HG03432 (cell line): Measurements from ENCODE around the gene TMEM63C.
"Not testable (repeated sequence)": the region's sequence is repeated elsewhere in the genome, so short reads cannot be mapped to it uniquely, and the experiment has no call there.

Experiments
- ATAC-seq: cut with Tn5 transposase; IDR thresholded peaks from one replicate; pipeline ENCODE4 v1.9.1; 2021; ENCODE audit warnings: mild to moderate bottlenecking, moderate library complexity; ENCODE audit not compliant: unreplicated experiment

Gene TMEM63C

DNA sequence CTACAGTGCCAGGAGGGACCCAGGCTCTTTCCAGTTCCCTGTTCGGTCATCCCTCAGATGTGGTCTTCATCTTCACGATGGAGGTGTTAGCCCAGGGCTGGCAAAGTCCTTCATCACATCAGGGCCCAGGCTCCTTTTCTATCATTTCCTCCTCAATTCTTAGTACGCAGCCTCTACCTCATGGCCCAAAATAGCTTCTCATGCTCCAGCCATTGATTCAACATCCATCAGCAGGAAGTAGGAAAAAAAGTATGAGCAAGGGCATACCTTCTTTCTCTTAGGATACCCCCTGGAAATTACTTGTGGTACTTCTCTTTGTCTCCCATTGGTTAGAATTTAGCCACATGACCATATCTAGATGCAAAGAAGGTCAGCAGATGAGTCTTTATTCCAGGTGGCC is 27.8 kb upstream of the TMEM63C start:
- ATAC-seq = no peak

DNA sequence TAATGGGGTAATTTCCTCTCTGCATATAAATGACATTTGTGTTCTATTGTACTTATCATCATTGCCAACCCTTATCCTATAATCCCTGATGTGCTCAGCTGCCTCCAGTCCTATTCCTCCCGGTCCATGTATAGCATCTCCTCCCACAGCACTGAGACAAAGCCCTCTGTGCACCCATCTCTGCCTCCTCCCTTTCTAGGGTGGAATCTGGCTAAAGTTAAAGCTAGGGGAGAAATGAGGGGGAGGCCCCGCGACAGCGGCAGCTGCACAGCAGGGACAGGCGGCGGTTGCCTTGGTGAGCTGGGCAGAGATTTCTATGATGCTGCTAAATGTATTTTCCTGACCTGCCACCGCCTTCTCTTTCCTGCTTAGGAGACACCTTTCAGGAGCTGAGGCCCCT is 27.2 kb upstream of the TMEM63C start:
- no peak for ATAC-seq

DNA sequence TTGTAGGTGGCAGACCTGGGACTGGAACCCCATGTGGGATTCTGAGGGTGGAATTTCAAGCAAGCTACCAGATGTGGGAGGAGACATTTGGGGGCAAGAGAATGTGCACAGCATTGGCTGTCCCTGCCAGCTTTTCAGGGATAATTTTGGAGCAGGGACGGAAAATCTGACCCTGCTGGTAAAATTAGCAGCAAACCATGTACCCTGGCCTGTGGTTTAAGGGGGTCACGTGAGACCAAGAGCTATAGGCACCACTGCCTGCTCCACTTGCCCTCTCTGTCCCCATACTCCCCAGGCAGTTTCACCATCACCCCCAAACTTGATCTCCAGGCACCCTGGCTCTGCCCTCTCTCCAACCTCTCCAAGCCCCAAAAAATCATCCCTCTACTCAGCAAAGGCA is 26.5 kb upstream of the TMEM63C start:
- no peak for ATAC-seq

DNA sequence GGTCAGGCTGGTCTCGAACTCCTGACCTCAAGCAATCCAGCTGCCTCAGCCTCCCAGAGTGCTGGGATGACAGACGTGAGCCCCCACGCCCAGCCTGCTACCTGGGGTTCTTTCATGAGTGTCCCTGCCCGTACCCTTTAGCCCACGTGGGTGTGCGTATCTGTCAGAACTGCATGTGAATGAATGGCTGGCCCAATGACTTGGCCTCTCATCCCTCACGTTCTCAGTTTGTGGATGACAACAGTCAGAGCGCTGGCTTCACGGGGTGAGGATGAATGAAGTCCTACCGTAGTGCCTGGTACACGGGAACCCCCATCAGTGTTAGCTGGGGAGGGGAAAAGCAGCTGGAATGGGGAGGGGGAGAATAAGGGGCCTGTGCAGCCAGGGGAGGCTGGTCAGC is 23.9 kb upstream of the TMEM63C start:
- no peak for ATAC-seq

DNA sequence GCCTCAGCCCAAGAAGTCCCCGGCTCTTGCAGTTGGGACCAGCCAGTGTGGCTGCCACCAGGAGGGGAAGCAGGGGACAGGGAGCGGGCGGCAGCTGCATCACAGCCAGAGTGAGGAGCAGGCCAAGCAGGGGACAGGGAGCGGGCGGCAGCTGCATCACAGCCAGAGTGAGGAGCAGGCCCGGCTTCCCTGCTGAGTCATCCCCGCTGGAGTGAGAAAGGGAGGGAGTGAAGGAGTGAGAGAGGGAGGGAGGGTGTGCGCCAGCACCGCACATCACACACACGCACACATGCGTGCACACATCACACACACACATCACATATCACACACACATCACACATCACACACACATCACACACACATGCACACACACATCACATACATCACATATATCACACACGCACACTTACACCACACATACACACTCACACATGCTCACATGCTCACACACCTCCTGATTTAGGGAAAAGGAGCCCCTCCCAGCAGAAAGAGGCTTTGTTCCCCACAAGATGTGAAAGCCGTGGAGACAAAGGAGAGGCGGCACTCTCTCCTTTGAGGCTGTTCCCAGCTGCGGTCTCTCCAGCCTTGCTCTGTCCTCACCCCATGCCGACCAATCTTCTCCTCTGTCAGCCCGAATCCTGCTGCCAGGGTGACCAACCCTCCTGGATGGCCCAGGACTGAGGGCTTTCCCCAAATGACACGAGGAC is 23.3 kb upstream of the TMEM63C start:
- no peak for ATAC-seq

DNA sequence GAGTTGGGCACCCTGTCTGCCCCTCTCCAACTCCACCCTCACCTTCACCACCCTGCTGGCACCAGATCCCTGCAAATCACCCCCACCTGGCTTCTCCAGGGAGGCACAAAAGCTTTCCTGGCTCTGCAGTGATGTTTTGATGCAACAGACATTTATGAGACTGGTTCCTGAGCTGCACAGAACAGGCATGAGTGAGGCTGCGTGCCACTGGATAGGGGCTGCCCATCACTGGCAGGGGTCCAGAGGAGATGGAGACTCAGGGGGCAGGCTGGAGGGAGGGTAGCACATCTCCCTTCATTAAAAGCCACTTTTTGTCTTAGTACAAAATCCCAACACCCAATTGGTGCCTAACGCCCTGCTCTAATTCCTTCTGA is 22.7 kb upstream of the TMEM63C start:
- ATAC-seq = no peak

DNA sequence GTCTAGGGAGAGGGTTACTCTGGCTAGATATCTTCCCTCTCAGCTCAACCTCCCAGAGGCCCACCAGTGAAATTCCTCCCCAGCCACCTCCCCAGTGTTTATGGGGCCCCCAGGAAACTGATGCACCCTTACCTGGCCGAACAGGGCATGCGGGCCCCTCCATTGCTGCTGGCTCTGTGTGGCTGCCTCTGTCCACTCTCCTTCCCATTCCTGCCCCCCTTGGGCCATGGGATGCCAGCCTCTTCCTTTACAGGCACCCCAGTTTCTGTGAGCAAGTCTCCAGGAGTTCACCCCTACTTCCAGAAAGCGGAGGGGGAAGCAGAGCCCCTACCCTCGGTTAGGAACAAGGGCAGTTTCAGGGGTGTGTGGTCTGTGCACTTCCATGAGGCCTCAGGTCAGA is 20.6 kb upstream of the TMEM63C start:
- no peak for ATAC-seq

DNA sequence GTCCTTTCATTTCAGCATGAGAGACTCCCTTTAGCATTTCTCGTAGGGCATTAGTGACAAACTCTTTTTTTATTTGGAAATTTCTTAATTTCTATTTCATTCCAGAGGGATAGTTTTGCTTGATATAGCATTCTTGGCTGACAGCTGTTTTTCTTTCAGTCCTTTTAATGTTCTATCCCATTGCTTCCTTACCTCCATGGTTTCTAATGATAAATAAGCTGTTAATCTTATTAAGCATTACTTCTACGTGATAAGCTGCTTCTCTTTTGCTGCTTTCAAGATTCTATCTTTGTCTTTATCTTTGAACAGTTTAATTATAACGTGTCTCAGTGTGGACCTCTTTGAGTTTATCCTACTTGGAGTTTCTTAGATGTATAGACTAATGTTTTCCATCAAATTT is 11.6 kb upstream of the TMEM63C start:
- no peak for ATAC-seq

DNA sequence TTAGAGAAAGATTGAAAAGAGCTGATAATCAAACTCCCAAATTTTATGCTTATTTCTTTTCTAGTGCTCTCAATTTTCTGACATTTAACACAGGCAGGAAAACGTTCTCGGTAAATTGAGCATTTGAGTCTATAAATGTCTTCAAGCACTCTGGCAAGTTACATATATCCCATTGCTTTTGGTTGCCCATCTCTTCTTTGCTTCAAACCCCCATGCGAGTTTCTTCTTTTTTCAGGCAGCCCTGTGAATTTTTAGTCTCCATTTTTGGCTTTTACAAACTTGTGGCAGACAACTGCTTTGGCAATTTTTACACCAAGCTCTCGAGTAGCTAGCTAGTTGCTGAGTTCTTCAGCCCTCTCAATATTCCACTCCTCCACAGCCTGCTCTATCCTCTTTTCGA is 8.7 kb upstream of the TMEM63C start:
- ATAC-seq = no peak

DNA sequence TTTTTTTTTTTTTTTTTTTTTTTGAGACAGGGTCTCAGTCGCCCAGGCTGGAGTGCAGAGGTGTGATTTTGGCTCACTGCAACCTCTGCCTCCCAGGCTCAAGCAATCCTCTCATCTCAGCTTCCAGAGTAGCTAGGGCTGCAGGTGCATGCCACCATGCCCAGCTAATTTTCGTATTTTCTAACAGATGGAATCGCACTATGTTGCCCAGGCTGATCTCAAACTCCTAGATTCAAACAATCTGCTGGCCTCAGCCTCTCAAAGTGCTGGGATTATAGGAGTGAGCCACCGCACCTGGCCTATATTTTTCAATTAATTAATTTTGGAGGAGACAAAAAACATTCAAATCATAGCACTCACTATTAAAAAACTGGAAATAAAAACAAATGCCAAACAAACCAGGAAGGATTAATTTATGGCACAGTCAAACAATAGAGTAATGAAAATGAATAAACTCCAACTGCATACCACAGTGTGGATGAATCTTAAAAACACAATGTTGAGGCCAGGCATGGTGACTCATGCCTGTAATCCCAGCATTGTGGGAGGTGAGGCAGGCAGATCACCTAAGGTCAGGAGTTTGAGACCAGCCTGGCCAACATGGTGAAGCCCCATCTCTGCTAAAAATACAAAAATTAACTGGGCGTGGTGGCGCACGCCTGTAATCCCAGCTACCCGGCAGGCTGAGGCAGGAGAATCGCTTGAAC is 7.5 kb upstream of the TMEM63C start:
- not testable (repeated sequence) for ATAC-seq

DNA sequence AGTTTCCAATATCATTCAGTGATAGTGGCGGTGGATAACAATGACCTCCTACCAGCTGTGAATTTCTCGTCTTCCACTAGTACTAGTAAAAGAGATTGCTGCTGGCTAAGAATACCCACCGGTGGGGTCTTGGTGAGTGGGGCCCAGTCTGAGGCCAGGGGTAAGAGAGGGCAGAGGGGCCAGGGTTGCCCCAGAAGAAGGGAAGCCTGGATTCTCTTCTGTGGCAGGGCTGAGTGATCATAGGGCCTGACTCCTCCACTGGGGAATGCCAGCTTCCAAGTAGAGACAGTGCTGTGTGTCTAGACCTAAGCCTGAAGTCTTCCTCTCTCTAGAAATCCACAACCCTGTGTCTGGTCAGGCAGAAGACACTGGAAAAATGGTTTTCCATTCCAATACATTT is 5.8 kb upstream of the TMEM63C start:
- ATAC-seq = no peak

DNA sequence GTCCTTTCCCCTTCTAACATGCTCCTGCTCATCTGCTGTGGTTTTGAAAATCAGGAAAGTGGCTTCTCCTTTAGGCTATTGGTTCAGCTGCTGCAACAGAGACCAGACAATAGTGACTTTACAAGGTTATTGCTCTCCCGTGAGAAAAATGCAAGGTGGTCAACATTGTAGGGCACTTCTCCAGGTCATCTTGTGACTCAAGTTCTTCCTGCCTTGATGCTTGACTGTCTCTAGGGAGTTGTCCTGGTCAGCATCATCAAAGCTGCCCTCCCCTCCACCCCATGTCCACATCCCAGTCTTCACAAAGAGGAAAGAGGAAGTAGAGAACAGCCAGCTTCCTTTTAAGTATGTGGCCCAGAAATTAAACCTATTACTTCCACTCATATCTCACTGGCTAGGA is 3.9 kb upstream of the TMEM63C start:
- ATAC-seq = no peak

DNA sequence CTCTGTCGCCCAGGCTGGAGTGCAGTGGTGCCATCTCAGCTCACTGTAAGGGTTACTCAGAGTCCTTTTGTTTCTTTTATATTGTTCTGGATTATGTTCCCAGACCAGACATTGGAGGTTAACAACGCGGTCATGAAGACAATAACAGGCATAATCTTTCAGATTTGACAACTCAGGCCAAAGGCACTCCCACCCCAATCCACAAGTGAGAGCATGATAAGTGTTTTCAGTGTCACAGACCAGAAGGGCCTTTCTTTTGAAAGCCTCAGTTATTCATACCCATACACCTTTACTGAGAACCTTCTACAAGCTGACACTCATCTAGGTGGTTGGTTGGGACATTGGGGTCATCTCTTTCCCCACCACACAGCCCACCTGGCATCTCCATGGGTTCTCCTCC is 2.9 kb upstream of the TMEM63C start:
- no peak for ATAC-seq

DNA sequence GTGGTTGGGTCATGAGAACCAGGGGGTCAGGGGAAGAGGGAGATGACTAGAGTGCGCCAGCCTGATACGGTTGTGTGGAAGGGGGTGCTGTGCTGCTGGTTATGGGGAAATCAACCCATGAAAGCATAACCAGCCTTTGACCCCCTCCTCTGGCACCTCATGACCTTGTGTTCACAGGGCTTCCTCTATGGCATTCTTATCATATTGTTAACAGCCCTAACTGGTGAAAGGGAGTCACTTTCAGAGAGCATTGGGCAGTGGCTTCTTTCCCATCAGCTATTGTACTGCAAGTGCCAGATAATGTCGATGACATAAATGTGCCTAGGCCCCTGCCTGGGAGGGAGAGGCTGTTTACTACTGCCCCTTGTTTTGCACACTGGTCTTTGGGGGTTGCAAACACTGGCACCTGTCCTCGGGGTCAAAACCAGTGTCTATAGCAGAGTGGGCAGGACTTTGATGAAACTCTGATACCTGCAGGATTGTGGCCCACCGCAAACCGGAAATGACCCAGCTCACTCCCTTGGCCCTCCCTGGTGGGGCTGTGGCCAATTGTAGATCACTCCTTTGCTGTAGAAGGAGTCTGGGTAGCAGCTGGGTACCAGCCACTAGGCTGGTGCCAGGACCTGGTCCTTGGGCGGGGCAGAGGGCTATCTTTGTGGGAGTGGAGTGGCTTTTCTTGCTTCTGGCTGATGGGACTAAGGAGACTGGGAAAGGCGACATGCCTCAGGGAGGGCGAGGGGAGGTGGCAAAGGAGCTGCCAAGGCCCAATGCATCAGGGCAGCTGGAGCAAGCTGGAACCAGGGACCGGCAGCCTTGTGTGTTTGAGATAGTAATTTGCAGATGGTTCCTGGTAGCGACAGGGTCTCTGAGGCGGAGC is 634 bp upstream of the TMEM63C start:
- ATAC-seq = peak; percentile 18

DNA sequence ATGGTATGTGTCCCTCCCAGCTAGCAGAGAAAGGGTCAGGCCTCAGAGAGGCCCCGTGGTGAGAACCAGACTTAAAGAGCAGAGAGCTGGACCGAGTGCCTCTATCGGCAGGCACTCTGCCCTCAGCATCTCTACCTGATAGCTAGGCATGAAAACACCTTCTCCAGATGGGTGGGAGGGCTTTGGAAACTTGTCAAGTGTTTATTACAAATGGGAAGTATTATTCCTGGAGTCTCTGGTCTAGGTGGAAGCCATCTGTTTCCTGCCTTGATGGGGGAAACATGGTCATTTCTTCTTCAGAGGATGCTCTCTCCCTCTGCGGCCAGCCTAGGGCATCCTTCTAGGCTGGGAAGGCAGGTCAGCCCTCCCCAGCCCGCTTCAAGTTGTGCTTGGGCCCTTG is 2.3 kb downstream of the TMEM63C start:
- ATAC-seq = no peak

DNA sequence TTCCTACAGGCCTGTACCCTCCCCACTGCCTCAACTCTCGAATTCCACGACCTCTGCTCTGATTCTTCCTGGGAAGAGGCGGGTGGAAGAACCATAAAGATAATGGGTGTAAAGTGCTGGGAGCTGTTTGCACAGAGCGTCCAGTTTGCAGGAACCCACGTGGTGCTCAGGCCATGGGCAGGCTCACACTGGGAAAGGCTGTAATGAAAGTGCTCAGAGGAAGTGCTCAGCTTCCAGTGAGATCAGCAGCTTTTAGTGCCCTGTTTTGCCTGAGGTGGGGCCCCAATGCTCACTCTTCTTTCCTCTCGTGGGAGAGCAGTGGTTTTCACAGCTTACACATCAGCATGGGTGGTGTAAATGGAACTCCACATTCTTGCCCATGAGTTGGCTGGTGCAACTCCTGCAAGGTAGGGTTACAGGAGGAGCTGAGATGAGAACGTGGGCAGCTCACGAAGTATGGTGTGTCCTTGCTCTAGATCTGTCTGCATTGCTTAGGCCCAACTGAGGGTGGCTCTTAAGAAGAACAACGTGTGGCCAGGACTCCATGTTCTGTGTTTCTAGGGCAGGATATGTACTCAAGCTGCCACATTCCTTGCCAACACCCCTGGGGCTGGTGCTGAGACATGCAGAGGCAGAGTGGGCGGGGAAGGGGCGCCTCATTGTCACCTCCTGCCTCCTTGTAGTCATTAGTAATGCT is 2.9 kb downstream of the TMEM63C start:
- ATAC-seq = no peak

DNA sequence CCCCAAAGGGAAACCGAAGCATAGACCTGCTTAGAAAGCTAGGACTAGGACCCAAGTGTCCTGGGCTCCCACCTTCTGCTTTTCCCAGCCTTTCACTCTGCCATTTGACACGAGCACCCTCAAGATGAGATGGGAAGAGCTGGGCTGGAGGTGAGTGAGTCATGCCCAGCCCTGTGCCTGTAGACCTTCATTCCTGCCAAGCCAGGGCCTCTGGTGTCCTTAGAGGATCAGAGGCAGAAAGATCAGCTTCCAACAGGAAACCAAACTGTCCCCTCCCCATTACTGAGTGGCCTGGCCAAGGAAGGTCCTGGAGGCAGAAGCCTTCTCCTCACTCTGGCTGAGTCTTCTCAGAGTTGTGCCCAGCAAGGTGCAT is 3.5 kb downstream of the TMEM63C start:
- no peak for ATAC-seq

DNA sequence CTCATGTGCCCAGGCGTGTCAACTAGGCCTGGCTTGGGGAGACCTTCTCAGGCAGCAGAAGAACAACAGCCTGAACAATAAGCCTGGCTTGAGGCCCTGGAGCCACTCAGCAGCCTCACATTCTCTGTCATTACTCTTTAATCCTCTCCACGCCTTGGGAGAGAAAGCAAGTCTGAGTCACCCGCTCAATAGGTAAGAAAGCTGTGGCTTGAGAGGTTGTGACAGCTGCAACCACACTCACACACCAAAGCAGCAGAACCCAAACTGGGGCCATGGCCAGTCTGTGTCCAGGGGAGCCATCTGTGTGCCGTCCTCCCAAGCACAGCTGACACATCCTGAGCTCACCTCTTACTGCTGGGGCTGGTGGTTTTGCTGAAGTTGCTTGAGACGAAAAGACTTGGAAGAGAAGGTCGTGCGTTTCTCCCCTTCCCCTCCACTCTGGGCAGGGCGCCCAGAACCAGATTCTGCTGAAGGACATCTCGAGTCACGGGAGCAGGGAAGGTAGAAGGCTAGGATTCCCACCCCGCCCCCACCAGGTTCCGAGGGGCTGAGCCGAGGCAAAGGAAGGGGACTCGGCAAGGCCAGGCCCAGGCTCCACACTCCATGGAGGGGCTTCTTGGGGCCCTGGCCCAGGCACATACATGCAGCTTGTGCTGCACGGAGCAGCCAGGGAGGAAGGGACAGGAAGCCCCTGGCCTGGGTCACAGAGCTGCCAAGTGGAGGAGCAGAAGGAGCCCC is 5.5 kb downstream of the TMEM63C start:
- ATAC-seq = no peak

DNA sequence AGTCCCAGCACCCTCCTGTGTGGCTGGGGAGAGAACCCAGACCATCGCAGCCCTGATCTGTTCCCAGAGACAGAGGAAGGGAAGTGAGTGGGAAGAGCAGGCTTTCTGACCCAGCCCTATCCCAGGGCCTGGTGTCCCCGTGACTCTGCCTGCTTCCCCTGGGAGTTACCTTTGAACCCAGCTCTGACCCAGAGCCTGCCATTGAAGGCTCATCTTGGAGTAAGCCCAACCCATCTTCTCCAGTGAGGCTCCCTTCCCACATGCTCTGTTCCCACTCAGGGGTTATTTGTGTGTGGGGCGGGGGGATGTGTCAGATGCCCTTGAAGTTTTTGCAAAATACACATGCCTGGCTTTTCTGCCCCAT is 6.0 kb downstream of the TMEM63C start:
- no peak for ATAC-seq

DNA sequence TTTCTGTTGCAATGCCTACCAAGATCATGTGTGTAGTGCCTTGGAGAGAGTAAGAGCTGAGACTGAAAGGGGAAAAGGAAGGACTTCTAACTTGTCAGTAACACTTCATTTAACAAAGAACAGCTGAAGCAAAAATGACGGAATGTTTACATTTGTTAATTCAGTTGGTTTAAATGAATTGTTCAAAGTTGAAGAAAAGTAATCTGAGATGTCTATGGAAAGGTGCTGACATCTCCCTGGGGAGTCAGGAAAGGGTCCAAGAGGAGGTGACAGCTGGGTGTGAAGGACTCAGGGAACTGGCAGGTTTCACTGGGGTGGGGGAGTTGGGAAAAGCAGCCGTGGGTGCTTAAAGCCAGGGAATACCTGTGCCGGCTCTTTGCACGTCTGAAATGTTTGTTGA is 7.9 kb downstream of the TMEM63C start:
- no peak for ATAC-seq

DNA sequence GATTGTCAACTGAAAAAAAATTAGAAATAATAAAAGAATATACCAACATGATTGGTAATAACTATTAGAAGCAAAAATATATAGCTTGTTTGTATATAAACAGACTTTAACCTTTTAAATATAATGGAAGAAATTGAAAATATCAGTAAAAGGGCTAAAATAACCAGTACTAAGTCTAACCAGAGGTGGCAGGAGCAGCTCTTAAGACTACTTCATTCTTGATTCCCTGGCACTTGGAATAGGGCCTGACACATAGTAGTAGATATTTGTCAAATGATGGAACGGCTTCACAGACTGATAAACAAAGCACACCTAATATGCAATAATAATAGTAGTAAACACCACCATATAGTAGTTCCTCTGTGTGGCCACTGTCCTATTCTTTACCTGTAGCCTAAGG is 9.4 kb downstream of the TMEM63C start:
- no peak for ATAC-seq
